HCT116 (cell line): ENCODE measurements around the gene SLC9B2. TPM values are rescaled to one million over a fixed set of nuclear protein-coding genes. Genes with fewer than 3 reads are reported as not detected.

Experiments
- ATAC-seq: fragments of 200-7000 bp; cut with Tn5 transposase; 2 replicates; pipeline ENCODE4 v1.9.1; 2020; ENCODE audit warnings: mild to moderate bottlenecking, moderate library complexity
- BruUV-seq: library from RNA; stranded (reverse); fragments of 400-500 nt; replicated peaks from 2 replicates; lab custom pipeline; 2021; lab: Mats Ljungman, UMichigan
- CTCF ChIA-PET: fragments of 300-600 bp; sonication (Branson Sonifier 250); formaldehyde crosslinking; loops from one replicate; lab custom pipeline; 2021; ENCODE audit warnings: antibody characterized with exemption; lab: Charles Lee
- POLR2A ChIA-PET: fragments of 300-600, 350-600 bp; sonication (Branson Sonifier 250); formaldehyde crosslinking; loops from one replicate; lab custom pipeline; 2021; ENCODE audit warnings: antibody characterized with exemption; lab: Charles Lee
- RAD21 ChIA-PET, 2 experiments: fragments of 300-600 bp; sonication (Branson Sonifier 250); formaldehyde crosslinking; loops; one replicate each; lab custom pipeline; 2023; ENCODE audit warnings: low total read pairs in 2 of 2; ENCODE audit not compliant: uncharacterized antibody in 2 of 2, unreplicated experiment in 2 of 2, low non-redundant PET in 1 of 2; lab: Charles Lee
- DNase-seq: peaks from one replicate; pipeline ENCODE4 v3.0.0-alpha.2; 2010; ENCODE audit warnings: low read depth, low spot score
- H2AFZ ChIP-seq: fragments of 200-600 bp; shearing (Covaris generic), sonication (generic); 2 replicates; pipeline ENCODE4 v1.6.1; 2017; ENCODE audit warnings: low read depth, mixed run types, mixed read lengths, antibody characterized with exemption, low read length; ENCODE audit not compliant: poor library complexity, severe bottlenecking
- H3K27ac ChIP-seq: 2 replicates; pipeline ENCODE4 v1.5.1; 2012; ENCODE audit warnings: low read depth, low read length
- H3K27me3 ChIP-seq: fragments of 200-600 bp; sonication (generic); 2 replicates; pipeline ENCODE4 v1.6.1; 2016; ENCODE audit warnings: mixed run types, low read length, mixed read lengths; ENCODE audit not compliant: insufficient read depth
- H3K36me3 ChIP-seq, 2 experiments: fragments of 200-500 bp in 1 of 2; fragments of 200-600 bp in 1 of 2; sonication (Bioruptor generic) in 1 of 2; sonication (generic) in 1 of 2; 2 replicates each; pipeline versions ENCODE4 v1.5.1 to v1.6.1; 2014 to 2016; ENCODE audit warnings: low read length in 2 of 2, inconsistent platforms in 1 of 2, mixed read lengths in 1 of 2, mixed run types in 1 of 2; ENCODE audit not compliant: insufficient read depth in 2 of 2, control insufficient read depth in 1 of 2
- H3K4me1 ChIP-seq, 2 experiments: fragments of 200-600 bp in 1 of 2; sonication (generic) in 1 of 2; 2 replicates each; pipeline versions ENCODE4 v1.5.1 to v1.6.1; 2012 to 2017; ENCODE audit warnings: low read length in 2 of 2, inconsistent platforms in 1 of 2, mild to moderate bottlenecking in 1 of 2, mixed read lengths in 1 of 2, mixed run types in 1 of 2, moderate library complexity in 1 of 2; ENCODE audit not compliant: insufficient read depth in 2 of 2, control insufficient read depth in 1 of 2
- H3K4me2 ChIP-seq: fragments of 200-600 bp; sonication (generic); 2 replicates; pipeline ENCODE4 v1.6.1; 2017; ENCODE audit warnings: mixed run types, low read length, mixed read lengths
- H3K4me3 ChIP-seq, 2 experiments: fragments of 200-600 bp in 1 of 2; sonication (generic) in 1 of 2; replicated peaks in 1 of 2; 2 replicates each; pipeline ENCODE4 v1.5.1; 2011 to 2016; ENCODE audit warnings: low read length in 2 of 2, control low read depth in 1 of 2, low read depth in 1 of 2, mild to moderate bottlenecking in 1 of 2, mixed read lengths in 1 of 2, mixed run types in 1 of 2
- H3K79me2 ChIP-seq: fragments of 200-600 bp; sonication (generic); 2 replicates; pipeline ENCODE4 v1.6.1; 2017; ENCODE audit warnings: mild to moderate bottlenecking, mixed run types, low read length, moderate library complexity, mixed read lengths; ENCODE audit not compliant: insufficient read depth
- H3K9ac ChIP-seq: fragments of 200-600 bp; sonication (generic); 2 replicates; pipeline ENCODE4 v1.6.1; 2016; ENCODE audit warnings: low read length, mixed read lengths
- H3K9me2 ChIP-seq: fragments of 200-600 bp; sonication (generic), shearing (Covaris generic); 2 replicates; pipeline ENCODE4 v1.6.1; 2017; ENCODE audit warnings: mixed run types, mild to moderate bottlenecking, moderate library complexity; ENCODE audit not compliant: insufficient read depth
- H3K9me3 ChIP-seq, 2 experiments: fragments of 200-500 bp in 1 of 2; fragments of 200-600 bp in 1 of 2; sonication (Bioruptor generic) in 1 of 2; sonication (generic) in 1 of 2; 2 replicates each; pipeline ENCODE4 v1.6.1; 2014 to 2017; ENCODE audit warnings: low read length in 2 of 2, mixed read lengths in 2 of 2, inconsistent platforms in 1 of 2, low read depth in 1 of 2, mild to moderate bottlenecking in 1 of 2, mixed run types in 1 of 2, moderate library complexity in 1 of 2; ENCODE audit not compliant: control insufficient read depth in 1 of 2, insufficient read depth in 1 of 2
- H4K20me1 ChIP-seq: fragments of 200-600 bp; sonication (generic), shearing (Covaris generic); 2 replicates; pipeline ENCODE4 v1.6.1; 2017; ENCODE audit warnings: mixed run types, mild to moderate bottlenecking, moderate library complexity; ENCODE audit not compliant: insufficient read depth
- ATF3 ChIP-seq: IDR thresholded peaks from 2 replicates; pipeline ENCODE4 v1.6.1; 2012
- CBX3 ChIP-seq: IDR thresholded peaks from 2 replicates; pipeline ENCODE4 v1.6.1; 2012; ENCODE audit warnings: low read depth
- CEBPB ChIP-seq: IDR thresholded peaks from 2 replicates; pipeline ENCODE4 v1.6.1; 2012; ENCODE audit warnings: low read depth
- CTCF ChIP-seq, 3 experiments: fragments of 200-600 bp in 1 of 3; sonication (generic) in 1 of 3; IDR thresholded peaks in 2 of 3; conservative IDR thresholded peaks in 1 of 3; 2 replicates each; pipeline ENCODE4 v1.5.1; 2012 to 2017; ENCODE audit warnings: low read depth in 2 of 3, low read length in 2 of 3, antibody characterized with exemption in 1 of 3, borderline replicate concordance in 1 of 3, control low read depth in 1 of 3, mild to moderate bottlenecking in 1 of 3, mixed read lengths in 1 of 3, mixed run types in 1 of 3, moderate library complexity in 1 of 3; ENCODE audit not compliant: insufficient read depth in 1 of 3
- EGR1 ChIP-seq: IDR thresholded peaks from 2 replicates; pipeline ENCODE4 v1.6.1; 2012; ENCODE audit warnings: low read depth
- ELF1 ChIP-seq: IDR thresholded peaks from 2 replicates; pipeline ENCODE4 v1.6.1; 2012; ENCODE audit warnings: low read depth, borderline replicate concordance
- FOSL1 ChIP-seq: IDR thresholded peaks from 2 replicates; pipeline ENCODE4 v1.6.1; 2012; ENCODE audit warnings: low read depth
- JUND ChIP-seq: IDR thresholded peaks from 2 replicates; pipeline ENCODE4 v1.6.1; 2012
- MAX ChIP-seq: IDR thresholded peaks from 2 replicates; pipeline ENCODE4 v1.6.1; 2012
- POLR2A ChIP-seq: IDR thresholded peaks from 2 replicates; pipeline ENCODE4 v1.7.0; 2011; ENCODE audit warnings: borderline replicate concordance; ENCODE audit not compliant: insufficient read depth, insufficient read length; ENCODE audit errors: extremely low read depth
- POLR2AphosphoS5 ChIP-seq: IDR thresholded peaks from 2 replicates; pipeline ENCODE4 v1.6.1; 2011; ENCODE audit warnings: mild to moderate bottlenecking, low read depth, low read length, moderate library complexity
- SIN3A ChIP-seq: IDR thresholded peaks from 2 replicates; pipeline ENCODE4 v1.6.1; 2012; ENCODE audit warnings: low read depth
- SP1 ChIP-seq: IDR thresholded peaks from 2 replicates; pipeline ENCODE4 v1.6.1; 2012; ENCODE audit warnings: low read depth
- SRF ChIP-seq: IDR thresholded peaks from 2 replicates; pipeline ENCODE4 v1.6.1; 2012; ENCODE audit warnings: low read depth
- TCF7L2 ChIP-seq: IDR thresholded peaks from 2 replicates; pipeline ENCODE4 v1.7.0; 2011; ENCODE audit warnings: borderline replicate concordance, inconsistent platforms; ENCODE audit not compliant: insufficient read depth, insufficient read length; ENCODE audit errors: extremely low read depth
- YY1 ChIP-seq: IDR thresholded peaks from 2 replicates; pipeline ENCODE4 v1.6.1; 2011; ENCODE audit warnings: low read length, low read depth, moderate library complexity, mild to moderate bottlenecking; ENCODE audit not compliant: insufficient replicate concordance; ENCODE audit errors: extremely low read depth
- ZFX ChIP-seq: fragments of 450-650 bp; IDR thresholded peaks from 2 replicates; pipeline ENCODE4 v1.6.1; 2017
- ZNF274 ChIP-seq: fragments of 200-500 bp; sonication (Bioruptor generic); IDR thresholded peaks from 2 replicates; pipeline ENCODE4 v1.6.1; 2014; ENCODE audit warnings: mild to moderate bottlenecking, low read depth, low read length, inconsistent platforms
- intact Hi-C: fragments of 100-400 bp; cut with micrococcal nuclease; formaldehyde crosslinking; loops from 2 replicates; pipeline ENCODE4 v1.10.0; 2022
- total RNA-seq: library from RNA; stranded (reverse); gene quantifications from one replicate; pipeline ENCODE4 v1.2.1, GENCODE V29; 2021; ENCODE audit not compliant: unreplicated experiment

Gene SLC9B2
- total RNA-seq, 1 experiment from 2014 or later, result 18.3 TPM

- H3K9ac ChIP-seq, result peak within 1 kb of the TSS; percentile 73
- no peaks in the 10 kb centered on the region for H3K79me2 ChIP-seq
- intact Hi-C loops, result no loop called here
- peak within 1 kb of the TSS; percentile 59 to 66 for H3K4me3 ChIP-seq
- H3K36me3 ChIP-seq, result no peaks in the 10 kb centered on the region
- DNase-seq (peak; percentile 91), ATAC-seq (peak; percentile 99)
- H3K4me1 ChIP-seq, result peaks cover 3 to 17% of the 10 kb centered on the region in 2 experiments; a peak in 3 of 4 replicates
- POLR2A ChIA-PET, result no interaction called here
- no peaks in the 10 kb centered on the region for H4K20me1 ChIP-seq
- peak within 1 kb of the TSS; percentile 64 for H2AFZ ChIP-seq
- RAD21 ChIA-PET, result no interaction called here
- no peaks in the 10 kb centered on the region for H3K9me2 ChIP-seq
- BruUV-seq, result TSS peak; percentile 98
- CTCF ChIA-PET, result interaction anchor here (1.2 to 1.4 kb wide), 3 partner anchors 10 to 589 kb away, joined by 3 to 4 read pairs (median 4); no protein-coding TSS in a partner anchor
- H3K27ac ChIP-seq, result peak within 1 kb of the TSS; percentile 57
- H3K27me3 ChIP-seq, result no peaks in the 10 kb centered on the region
- H3K4me2 ChIP-seq, result peak within 1 kb of the TSS; percentile 95
- no peaks in the 10 kb centered on the region for H3K9me3 ChIP-seq
- TF ChIP-seq CTCF (IDR thresholded peaks at IDR 0.05 in 2 of 3, conservative IDR thresholded peaks at IDR 0.05 in 1 of 3; ENCODE audit: borderline replicate concordance in 1 of 3, insufficient read depth in 1 of 3, low read depth in 2 of 3, low read length in 2 of 3) (no peak), ZNF274 (no peak), SP1 (peak; percentile 91), YY1 (no peak), ELF1 (peak; percentile 80), POLR2A (peak; percentile 80), JUND (peak; percentile 39; the same call in 1 of the 2 replicates), POLR2AphosphoS5 (peak; percentile 93), CBX3 (peak; percentile 87), SRF (peak; percentile 93), MAX (peak; percentile 93), FOSL1 (peak; percentile 20), ZFX (peak; percentile 74), CEBPB (peak; percentile 98), SIN3A (peak; percentile 83), EGR1 (peak; percentile 57; the same call in 1 of the 2 replicates), ATF3 (no peak), TCF7L2 (no peak)
Measured at GRCh38 chr4:103019308-103020124, 57.0 kb downstream of the SLC9B2 start, which contains the start of gene SLC9B1. TSS of gene SLC9B1 (minus strand) at chr4:103019705. CDS start at chr4:102991711, 27,994 bp downstream.
